Measurements from ENCODE around the gene INAFM1. TPM values are rescaled to one million over a fixed set of nuclear protein-coding genes. Genes with fewer than 3 reads are reported as not detected.

Gene INAFM1
- total and polyA plus RNA-seq, 8 donors: 1.8 to 48.0 (median 7.7) TPM; not detected in 1

DNA sequence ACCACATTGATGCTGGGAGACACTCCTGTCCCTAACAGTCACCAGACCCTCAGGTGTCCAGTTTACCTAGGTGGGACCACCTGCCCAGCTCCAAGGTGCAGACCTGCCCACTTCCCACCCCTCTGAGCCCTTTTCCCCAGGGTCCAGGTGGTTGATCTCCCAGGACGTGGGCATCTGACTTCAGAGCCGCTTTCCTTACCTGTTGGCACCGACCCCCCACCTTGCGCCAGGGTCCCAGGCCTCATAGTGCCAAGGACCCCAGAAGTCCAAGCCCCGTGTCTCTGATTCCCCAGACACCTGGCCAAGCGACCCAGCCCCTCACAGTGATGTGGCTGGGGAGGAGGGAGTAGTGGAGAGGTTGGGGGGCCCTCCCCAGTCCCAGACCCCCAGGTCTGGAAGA, 34.1 kb upstream of the INAFM1 start:
- H3K4me3 ChIP-seq: no peak overlapping the region

DNA sequence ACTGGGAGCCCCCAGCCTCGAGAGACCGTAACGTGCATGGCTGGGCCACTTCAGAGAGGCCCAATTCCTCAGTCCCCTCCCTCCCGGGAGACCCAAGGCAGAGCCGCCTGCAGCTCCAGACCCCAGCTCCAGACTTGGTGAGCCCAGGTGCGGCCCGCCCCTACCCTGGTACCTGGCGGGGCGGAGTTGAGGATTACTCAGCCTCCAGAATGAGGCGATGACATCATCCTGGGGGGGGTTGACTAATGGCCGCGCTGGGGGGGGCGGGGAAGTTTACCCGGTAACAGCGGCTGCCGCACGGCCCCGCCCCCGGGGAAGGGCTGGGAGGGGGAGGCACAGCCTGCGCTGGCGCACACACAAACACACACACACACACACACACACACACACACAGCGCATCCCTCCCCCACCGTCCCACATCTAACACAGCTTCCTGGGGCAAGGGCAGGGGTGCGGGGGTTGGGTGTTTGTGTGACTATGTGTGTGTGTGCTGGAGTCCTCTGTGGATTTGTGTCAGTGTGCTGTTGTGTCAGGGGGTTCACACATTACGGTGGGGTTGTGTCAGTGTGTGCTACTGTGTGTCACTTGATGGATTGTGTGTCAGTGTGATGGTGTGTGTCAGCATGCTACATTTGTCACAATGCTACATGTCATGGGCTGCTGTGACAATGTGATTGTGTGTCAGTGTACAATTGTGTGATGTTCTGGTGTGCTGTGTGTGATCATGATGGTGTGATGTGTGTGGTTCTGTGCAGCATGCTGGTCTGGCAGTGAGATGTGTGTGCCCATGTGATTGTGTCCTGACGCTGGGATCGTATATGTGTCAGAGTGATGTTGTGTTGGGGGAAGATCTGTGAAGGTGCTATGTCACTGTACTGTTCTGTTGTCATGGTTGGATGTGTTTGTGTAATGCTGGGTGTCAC, 33.4 kb upstream of the INAFM1 start:
- Histone ChIP-seq H3K36me3 (no peaks in the 10 kb centered on the region), H3K4me1 (peaks cover 45 to 55% (median 50%) of the 10 kb centered on the region in 4 donors), H3K27ac (peak overlapping the region in 1 of 5 donors; percentile 58), H3K9me3 (no peaks in the 10 kb centered on the region), H3K27me3 (peaks cover 0 to 32% (median 17%) of the 10 kb centered on the region in 3 donors), H3K4me3 (peak overlapping the region in 1 of 4 donors; percentile 1)
- TF ChIP-seq POLR2A (IDR thresholded peaks at IDR 0.05) (no peak), POLR2AphosphoS5 (IDR thresholded peaks at IDR 0.05) (no peak), EP300 (IDR thresholded peaks at IDR 0.05) (no peak)
- TF ChIP-seq, protein P1, sequence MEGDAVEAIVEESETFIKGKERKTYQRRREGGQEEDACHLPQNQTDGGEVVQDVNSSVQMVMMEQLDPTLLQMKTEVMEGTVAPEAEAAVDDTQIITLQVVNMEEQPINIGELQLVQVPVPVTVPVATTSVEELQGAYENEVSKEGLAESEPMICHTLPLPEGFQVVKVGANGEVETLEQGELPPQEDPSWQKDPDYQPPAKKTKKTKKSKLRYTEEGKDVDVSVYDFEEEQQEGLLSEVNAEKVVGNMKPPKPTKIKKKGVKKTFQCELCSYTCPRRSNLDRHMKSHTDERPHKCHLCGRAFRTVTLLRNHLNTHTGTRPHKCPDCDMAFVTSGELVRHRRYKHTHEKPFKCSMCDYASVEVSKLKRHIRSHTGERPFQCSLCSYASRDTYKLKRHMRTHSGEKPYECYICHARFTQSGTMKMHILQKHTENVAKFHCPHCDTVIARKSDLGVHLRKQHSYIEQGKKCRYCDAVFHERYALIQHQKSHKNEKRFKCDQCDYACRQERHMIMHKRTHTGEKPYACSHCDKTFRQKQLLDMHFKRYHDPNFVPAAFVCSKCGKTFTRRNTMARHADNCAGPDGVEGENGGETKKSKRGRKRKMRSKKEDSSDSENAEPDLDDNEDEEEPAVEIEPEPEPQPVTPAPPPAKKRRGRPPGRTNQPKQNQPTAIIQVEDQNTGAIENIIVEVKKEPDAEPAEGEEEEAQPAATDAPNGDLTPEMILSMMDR (IDR thresholded peaks at IDR 0.05): no peak
- peak; percentile 89 to 96 for DNase-seq
- intact Hi-C loops (cut with DNase I; ENCODE audit: low total_unique reads): no loop called here
- 5 to 16% (median 9%) methylated on average over 14 to 27 of the region's 27 CpGs for WGBS, 5 donors

More for the DNA sequence above, 34.1 kb upstream of the INAFM1 start:
- intact Hi-C loops (cut with DNase I; ENCODE audit: low total_unique reads): no loop called here
- DNase-seq: no peak
- Histone ChIP-seq H3K27ac (peak overlapping the region in 1 of 5 donors; percentile 58), H3K27me3 (peaks cover 0 to 32% (median 17%) of the 10 kb centered on the region in 3 donors), H3K4me1 (peaks cover 45 to 55% (median 50%) of the 10 kb centered on the region in 4 donors), H3K9me3 (no peaks in the 10 kb centered on the region), H3K36me3 (no peaks in the 10 kb centered on the region)
- 53 to 66% (median 58%) methylated on average over 6 of the region's 6 CpGs for WGBS, 5 donors
- no peak for TF ChIP-seq POLR2AphosphoS5 (IDR thresholded peaks at IDR 0.05)
- TF ChIP-seq EP300 (IDR thresholded peaks at IDR 0.05): no peak
- no peak for TF ChIP-seq POLR2A (IDR thresholded peaks at IDR 0.05)
- TF ChIP-seq, protein P1 (IDR thresholded peaks at IDR 0.05): no peak

DNA sequence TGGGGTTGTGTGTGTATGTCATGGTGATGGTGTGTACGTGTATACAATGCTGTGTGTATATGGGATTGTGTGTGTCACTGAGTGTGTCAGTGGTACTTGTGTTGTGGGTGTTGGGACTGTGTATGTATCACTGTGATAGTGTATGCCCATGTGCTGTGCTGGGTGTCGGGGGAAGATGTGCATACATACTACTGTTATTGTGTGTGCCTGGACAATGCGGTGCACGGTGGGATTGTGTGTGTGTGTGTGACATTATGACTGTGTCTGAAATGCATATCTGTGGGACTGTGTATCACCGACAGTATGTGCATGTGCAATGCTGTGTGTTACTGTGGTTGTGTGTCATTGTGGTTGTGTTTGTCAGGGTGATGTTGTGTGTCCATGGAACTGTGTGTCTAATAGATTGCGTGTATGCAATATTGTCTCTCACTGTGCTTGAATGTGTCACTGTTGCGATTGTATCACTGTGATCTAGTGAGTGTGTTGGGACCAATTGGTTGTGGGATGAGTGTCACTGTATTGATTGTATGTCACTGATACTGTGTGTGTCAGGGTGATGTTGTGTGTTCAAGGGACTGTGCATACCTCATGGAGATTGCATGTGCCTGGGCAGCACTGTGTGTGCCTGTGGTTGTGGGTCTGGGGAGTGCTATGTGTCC, 32.6 kb upstream of the INAFM1 start:
- Histone ChIP-seq H3K4me3 (no peak overlapping the region), H3K27me3 (peaks cover 0 to 32% (median 17%) of the 10 kb centered on the region in 3 donors), H3K9me3 (no peaks in the 10 kb centered on the region), H3K4me1 (peaks cover 45 to 55% (median 50%) of the 10 kb centered on the region in 4 donors), H3K36me3 (no peaks in the 10 kb centered on the region), H3K27ac (no peak overlapping the region)
- intact Hi-C loops (cut with DNase I; ENCODE audit: low total_unique reads): no loop called here
- TF ChIP-seq, protein P1 (IDR thresholded peaks at IDR 0.05): no peak
- TF ChIP-seq POLR2A (IDR thresholded peaks at IDR 0.05): no peak
- no peak for TF ChIP-seq POLR2AphosphoS5 (IDR thresholded peaks at IDR 0.05)
- no peak for TF ChIP-seq EP300 (IDR thresholded peaks at IDR 0.05)
- WGBS, 5 donors: 77 to 81% (median 80%) methylated on average over 7 of the region's 7 CpGs
- no peak for DNase-seq

DNA sequence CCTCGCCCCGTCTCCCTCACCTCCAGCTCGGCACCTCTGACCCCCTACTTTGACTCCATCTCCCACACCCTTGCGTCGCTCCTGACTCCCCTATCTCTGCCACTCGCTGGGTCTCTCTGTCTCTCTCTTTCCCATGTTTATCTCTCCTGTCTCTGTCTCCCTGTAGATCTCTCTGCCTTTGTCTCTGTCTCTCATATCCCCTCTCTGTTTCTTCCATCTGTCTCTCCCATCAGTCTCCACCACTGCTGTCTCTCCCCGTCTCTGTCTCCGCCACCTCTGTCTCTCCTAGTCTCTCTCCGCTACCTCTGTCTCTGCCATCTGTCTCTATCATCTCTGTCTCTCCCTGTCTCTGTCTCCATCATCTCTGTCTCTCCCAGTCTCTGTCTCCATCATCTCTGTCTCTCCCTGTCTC, 31.3 kb upstream of the INAFM1 start:
- 17 to 23% (median 22%) methylated on average over 6 to 9 of the region's 9 CpGs for WGBS, 5 donors
- Histone ChIP-seq H3K9me3 (no peaks in the 10 kb centered on the region), H3K27me3 (peaks cover 0 to 32% (median 17%) of the 10 kb centered on the region in 3 donors), H3K27ac (peak overlapping the region; percentile 29 to 80 (median 70)), H3K36me3 (no peaks in the 10 kb centered on the region), H3K4me3 (peak overlapping the region; percentile 15 to 34 (median 25)), H3K4me1 (peaks cover 45 to 64% (median 55%) of the 10 kb centered on the region in 4 donors)
- TF ChIP-seq EP300 (IDR thresholded peaks at IDR 0.05) (no peak), POLR2A (IDR thresholded peaks at IDR 0.05) (no peak), POLR2AphosphoS5 (IDR thresholded peaks at IDR 0.05) (no peak)
- TF ChIP-seq, protein P1 (IDR thresholded peaks at IDR 0.05): no peak
- no peak for DNase-seq
- intact Hi-C loops (cut with DNase I; ENCODE audit: low total_unique reads): no loop called here

Data from stomach (tissue), 9 donors.